Measurements from ENCODE around the gene ZNF584.
"Not testable (repeated sequence)": the region's sequence is repeated elsewhere in the genome, so short reads cannot be mapped to it uniquely, and the experiment has no call there.

ZNF584 gene

DNA sequence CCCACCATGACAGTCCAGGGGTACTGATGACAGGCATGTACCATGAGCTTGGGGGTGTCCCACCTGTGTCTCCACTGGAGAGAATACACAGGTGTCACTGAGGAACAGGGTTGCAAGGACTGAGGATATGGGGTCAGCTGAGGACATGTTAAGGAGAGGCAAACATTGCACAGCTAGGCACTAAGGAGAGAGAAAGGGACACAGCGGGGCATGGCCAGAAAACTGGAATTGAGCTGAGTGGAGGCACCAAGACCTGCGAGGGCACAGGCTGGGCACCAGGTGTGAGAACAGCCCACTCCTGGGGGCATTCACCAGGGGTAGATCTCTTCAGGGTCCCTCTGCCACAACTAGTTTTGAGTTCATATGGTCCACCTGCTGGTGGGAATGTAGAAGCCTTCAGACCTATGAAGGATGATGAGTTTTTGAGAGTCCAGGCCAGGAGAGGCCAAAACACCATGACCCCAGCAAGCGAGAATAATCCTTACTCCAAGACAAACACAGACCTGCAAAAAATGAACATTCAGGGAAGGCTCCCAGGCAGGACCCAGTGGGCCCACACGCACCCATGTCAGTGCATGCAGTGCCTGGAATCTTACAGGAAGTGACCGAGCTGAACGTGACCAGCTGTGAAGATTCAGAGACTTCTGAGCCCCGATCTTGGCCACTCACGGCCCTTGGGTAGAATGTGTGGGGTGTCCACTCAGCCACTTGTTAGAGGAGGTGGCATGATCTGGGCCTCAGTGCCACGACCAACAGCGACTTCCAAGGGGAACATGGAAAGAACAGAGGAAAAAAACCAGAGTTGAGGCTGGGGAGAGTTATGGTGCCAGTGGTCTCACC lies 1.4 kb upstream of the ZNF584 start:
- peak; percentile 57 for DNase-seq

DNA sequence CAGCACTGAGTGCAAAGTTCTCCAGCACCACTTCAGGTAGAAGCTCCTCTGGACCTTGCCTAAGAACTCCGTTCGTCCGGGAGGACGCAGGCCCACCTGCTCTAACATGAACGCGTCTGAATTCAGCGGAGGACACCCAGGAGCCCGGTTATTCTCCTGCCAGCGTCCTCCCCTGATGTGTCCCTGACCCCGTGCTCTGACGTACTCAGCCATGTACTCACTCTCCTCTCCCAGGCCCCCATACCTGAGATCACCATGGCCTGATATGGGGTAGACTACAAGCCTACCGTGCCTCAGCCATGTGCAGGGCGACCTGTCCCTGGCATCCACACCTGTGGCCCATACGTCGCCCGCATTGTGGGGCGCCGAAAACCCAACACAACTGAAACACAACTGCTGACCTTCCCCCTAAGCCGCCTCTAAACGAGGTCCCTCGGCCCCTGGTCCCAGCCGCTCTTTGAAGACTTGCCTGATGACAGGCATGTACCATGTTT lies 744 bp upstream of the ZNF584 start:
- DNase-seq, result peak; percentile 63

DNA sequence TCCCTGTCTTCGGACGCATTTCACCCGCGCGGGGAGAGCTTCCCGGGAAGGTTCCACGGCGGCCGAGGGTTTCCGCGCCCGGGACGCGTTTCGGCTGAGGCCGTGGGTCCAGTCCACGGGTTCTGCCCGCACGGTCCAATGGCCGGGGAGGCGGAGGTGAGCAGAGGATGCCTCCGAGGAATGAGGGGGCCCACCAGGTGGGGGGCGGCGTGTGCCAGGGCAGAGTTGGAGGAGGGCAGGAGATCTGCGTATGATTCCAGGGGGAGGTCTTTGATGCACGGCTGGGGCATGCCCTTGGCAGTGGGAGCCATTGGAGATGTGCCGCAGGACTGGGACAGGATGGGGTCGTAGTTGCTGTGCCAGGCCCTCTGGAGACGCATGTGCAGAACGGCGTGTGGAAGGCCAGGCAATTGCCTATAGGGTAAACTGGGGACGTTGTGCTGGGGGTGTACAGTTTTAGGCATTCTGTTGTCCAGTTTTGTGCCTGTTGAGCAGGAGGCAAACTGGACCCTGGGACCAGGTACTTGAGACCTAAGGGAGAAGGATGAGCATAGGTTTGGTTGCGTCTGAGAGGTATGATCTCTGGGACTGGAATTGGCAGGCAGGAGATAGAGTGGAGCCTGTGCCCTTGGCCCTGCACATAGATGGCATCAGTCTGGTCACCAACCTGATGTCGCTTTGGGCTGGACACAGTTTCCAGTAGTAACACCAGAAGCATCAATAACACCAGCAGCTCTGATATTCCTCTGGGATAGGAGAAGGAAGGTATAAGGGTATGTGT lies 751 bp downstream of the ZNF584 start:
- peak; percentile 75 for DNase-seq

DNA sequence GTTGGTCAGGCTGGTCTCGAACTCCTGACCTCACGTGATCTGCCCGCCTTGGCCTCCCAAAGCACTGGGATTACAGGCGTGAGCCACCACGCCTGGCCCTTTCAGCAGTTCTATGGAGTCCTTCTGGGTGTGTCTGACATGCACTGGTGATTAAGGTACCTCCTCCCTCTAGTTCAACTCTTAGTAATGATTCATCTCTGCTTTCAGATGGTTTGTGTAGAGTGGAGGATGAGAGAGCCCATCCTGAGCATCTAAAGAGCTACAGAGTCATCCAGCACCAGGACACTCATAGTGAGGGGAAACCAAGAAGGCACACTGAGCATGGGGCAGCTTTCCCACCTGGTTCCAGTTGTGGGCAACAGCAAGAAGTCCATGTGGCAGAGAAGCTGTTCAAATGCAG lies 8.2 kb downstream of the ZNF584 start:
- DNase-seq, result no peak

DNA sequence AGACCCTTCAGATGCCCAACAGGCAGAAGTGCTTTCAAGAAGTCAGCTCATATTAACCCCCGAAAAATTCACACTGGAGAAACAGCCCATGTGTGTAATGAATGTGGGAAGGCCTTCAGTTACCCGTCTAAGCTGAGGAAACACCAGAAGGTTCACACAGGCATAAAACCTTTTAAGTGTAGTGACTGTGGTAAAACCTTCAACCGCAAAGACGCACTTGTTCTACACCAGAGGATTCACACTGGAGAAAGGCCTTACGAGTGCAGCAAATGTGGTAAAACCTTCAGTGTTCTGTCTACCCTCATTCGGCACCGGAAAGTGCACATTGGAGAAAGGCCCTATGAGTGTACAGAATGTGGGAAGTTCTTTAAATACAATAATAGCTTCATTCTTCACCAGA lies 8.6 kb downstream of the ZNF584 start:
- DNase-seq, result no peak

DNA sequence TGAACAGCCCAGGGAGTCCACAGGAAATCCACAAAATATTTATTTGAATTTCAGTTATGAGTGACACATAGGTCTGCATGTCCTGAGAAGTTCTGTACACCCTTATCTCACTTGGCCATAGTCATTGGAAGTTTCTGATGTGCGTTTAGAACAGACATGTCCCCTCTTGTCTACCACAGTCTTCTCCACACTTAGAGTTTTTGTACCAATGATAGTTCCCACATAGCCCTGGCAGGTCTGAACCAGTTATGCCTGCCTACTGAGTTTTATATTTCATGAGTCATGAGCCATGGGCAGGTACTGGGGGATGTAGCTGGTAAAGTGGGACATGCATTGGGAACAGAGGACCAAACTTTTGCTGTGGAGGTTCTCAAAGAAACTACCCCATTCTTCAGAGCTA lies 20.2 kb downstream of the ZNF584 start:
- no peak for DNase-seq

DNA sequence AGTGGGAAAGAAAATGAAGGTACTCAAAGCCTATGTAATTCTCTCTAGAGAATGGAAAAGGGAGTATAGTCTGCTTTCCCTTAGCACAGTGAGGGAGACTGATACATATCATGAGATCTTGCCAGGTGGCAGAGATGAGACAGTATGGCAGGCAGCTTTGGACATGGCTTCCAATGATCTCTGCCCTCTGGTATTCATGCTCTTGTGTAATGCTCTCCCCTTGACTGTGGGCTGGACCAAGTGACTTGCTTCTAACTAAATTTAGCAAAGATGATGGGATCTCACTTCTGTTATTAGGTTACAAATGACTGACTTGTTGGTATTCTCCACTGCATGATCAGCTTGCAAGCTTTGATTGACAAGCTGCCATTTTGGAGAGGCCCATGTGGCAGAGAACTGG lies 21.3 kb downstream of the ZNF584 start:
- no peak for DNase-seq

DNA sequence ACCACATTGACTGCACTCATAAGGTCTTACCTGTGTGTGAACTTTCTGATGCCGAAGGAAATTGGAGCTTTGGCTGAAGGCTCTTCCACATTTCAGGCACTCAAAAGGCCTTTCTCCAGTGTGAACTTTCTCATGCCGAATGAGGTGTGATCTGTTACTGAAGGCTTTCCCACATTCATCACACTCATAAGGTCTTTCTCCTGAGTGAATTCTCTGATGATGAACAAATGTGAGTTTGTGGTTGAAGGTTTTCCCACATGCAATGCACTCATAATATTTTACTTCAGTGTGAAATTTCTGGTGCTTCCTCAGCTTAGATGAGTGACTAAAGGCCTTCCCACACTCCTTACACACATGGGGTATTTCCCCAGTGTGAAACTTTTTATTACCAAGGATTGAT lies 25.8 kb downstream of the ZNF584 start:
- no peak for DNase-seq

DNA sequence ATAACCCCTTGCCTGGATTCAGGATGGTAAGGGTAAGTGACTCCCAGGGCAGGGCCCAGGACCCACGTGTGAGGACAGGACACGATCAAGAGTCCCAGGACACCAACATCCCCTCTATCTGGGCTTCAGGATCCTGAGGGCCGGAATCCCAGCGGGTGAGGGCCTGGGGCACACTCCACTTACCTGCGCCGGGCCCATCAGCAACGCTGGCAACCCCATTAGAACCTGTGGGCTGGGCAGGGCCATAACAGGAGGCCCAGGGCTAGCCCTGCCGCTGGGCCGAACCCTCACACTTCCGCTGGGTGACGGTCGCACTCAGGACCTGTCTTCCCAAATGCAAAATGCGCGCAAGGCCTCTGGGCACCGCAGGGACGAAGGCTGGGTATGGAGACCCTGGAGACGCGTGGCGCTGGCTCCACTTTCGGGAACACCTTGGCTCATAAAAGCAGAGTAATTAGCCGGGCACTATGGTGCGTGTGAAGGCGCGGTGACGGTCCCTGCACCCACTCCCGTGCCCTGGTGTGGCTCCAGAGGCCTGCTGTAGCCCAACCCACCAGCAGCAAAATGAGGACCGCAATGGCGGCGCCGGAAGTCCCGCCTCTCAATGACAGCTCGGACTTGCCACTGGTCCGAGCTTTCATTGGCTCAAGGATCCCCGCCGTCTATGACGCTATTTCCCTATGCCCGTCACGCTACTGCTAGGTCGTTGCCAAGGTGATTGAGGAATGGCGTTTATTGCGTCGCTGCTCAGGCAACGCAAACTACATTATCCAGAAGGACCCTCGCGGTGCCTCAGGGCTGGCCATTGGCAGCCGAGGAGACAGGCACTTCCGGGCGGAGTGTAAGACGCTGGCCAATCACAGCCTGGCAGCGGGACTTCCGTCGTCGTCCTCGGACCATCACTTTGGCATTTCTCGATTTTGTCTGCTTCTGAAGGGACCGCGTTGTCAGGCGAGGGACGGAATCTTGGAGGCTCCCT lies 31.4 kb downstream of the ZNF584 start, which contains the start of gene ZNF132:
TSS of gene ZNF132 (minus strand) at position 578 of the 979 bp plus-strand sequence. CDS start at position 246, 332 bp downstream.
- DNase-seq, result peak; percentile 100

DNA sequence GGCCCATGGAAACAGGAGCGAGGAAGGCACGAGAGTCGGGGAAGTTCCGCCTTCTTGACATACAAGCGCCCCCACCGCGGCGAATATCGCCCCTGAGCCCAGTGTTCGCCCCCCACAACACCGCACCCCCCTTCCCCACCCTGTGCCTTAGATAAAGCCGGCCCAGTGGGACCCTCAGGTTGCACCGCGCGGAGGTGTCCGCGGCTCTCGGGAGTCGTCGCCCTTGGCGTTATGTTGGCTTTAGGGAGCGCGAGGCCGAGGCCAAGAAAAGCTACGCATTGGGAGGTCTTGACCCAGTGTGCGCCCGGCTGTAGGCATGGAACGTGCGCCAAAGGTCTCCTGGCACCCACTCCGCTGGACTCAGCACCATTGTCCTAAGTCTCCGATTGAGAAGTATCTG lies 32.1 kb downstream of the ZNF584 start:
- DNase-seq, result no peak

DNA sequence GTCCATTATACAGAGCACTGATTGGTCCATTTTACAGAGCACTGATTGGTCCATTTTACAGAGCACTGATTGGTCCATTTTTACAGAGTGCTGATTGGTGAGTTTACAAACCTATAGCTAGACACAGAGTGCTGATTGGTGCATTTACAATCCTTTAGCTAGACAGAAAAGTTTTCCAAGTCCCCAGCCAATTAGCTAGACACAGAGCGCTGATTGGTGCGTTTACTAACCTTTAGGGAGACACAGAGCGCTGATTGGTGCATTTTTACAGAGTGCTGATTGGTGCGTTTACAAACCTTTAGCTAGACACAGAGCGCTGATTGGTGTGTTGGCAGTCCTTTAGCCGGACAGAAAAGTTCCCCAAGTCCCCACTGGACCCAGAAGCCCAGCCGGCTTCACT lies 34.5 kb downstream of the ZNF584 start:
- DNase-seq, result not testable (repeated sequence)

DNA sequence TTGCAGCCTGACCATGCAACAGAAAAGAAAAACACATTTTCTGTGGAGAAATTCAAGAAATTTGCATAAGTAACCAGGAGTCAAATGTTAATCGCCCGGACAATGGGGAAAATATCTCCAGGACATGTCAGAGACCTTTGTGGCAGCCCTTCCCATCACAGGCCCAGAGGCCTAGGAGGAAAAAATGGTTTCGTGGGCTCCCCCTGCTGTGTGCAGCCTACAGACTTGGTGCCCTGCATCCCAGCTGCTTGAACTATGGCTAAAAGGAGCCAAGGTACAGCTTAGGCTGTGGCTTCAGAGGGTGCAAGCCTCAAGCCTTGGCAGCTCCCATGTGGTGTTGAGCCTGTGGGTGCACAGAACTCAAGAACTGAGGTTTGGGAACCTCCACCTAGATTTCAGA lies 40.4 kb downstream of the ZNF584 start:
- not testable (repeated sequence) for DNase-seq

DNA sequence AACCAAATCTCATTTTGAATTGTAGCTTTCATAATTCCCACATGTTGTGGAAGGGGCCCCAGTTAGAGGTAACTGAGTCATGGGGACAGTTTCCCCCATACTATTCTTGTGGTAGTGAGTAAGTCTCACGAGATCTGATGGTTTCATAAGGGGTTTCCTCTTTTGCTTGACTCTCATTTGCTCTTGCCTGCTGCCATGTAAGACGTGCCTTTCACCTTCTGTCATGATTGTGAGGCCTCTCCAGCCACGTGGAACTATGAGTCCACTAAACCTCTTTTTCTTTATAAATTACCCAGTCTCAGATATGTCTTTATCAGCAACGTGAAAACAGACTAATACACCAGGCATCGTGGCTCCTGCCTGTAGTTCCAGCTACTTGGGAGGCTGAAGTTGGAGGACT lies 41.5 kb downstream of the ZNF584 start:
- not testable (repeated sequence) for DNase-seq

DNA sequence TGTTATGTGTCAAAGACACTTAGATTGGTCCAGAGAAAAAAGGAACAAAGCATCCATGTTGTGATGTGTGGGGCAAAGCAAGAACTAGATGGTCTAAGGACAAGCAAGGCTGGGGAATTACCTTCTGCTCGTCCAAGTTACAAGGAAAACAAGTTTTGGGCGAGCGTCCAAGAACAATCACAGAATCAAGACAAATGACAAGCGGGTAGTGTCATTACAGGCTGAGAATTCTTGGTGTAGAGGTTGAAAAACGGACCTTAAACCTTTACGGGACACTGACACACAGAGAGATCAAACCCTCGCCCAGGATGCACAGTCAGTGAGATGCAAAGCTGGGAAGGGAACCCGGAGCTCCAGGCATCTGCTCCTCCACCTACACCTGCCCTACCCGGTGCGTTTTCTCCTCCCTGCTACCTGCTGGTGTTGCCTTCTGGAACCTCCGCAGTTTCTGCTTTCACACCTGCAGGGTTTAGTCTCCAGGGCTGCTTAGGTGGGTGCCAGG lies 42.5 kb downstream of the ZNF584 start:
- DNase-seq, result no peak

DNA sequence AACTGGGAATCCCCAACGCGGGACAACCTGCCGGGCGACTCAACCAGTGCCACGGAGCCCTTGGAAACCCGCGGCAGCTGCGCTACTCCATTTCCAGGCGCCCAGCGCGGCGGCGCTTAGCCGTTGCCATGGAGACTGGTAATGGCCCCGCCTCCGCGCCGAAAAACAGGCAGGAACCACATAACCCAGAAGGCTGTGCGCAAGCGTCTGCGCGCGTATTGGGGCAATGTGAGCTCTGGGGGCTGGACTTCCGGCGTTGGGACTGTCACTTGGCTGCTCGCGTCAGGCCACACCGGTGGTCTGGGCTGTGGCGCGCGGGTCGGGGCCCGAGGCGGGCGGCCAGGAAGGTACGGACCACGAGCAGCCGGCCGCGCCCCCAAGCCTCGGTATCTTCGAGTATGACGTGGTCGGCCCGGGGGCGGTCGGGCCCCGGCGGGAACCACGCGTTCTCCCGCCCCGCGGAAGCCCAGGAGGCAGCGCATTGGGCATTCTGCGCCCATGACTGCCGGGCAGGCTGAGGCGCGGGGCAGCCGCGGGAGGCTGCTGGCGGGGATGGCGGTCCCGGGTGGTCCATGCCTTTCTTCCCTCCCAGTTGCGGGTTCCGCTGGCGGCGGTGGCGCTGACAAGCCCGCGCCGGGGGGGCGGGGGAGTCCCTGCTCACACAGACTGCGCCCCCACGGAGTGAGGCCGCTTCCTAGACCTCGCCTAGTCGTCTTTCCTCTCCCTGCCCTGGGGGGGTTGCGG lies 43.1 kb downstream of the ZNF584 start, which contains the start of gene ZNF324B:
TSS of gene ZNF324B (plus strand) at position 265 of the 744 bp plus-strand sequence. CDS start 2,080 bp downstream, outside the sequence.
- DNase-seq, result peak; percentile 99

DNA sequence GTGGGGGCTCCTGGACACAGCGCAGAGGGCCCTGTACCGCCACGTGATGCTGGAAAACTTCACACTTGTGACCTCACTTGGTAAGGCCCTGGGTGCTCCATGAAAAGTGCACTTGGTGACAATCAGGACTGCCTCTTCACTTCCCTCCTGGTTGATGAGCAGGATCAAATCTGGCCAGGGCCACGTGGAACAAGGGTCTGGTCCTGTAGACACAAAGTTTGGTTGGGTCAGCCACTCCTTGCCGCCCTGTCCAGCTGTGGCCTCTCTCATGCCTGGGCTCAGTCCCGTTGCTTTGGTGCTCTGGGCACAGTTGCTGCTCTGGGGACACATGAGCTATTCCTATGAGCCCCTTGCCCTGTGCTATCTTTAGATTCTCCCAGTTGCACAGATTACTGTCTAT lies 45.3 kb downstream of the ZNF584 start:
- DNase-seq, result no peak

DNA sequence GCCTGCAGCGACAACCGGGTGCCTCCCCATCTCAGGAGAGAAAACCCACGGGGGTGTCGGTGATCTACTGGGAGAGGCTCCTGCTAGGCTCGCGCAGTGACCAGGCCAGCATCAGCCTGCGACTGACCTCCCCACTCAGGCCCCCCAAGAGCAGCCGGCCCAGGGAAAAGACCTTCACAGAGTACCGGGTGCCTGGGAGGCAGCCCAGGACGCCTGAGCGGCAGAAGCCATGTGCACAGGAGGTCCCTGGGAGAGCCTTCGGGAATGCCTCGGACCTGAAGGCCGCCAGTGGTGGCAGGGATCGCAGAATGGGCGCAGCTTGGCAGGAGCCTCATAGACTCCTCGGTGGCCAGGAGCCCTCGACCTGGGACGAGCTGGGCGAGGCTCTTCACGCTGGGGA lies 46.9 kb downstream of the ZNF584 start:
- no peak for DNase-seq

DNA sequence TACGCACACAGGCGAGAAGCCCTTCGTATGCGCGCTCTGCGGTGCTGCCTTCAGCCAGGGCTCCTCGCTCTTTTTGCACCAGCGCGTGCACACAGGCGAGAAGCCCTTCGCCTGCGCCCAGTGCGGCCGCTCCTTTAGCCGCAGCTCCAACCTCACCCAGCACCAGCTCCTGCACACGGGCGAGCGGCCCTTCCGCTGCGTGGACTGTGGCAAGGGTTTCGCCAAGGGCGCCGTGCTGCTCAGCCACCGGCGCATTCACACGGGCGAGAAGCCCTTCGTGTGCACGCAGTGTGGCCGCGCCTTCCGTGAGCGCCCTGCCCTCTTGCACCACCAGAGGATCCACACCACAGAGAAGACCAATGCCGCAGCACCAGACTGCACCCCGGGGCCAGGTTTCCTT lies 47.7 kb downstream of the ZNF584 start:
- DNase-seq, result no peak

DNA sequence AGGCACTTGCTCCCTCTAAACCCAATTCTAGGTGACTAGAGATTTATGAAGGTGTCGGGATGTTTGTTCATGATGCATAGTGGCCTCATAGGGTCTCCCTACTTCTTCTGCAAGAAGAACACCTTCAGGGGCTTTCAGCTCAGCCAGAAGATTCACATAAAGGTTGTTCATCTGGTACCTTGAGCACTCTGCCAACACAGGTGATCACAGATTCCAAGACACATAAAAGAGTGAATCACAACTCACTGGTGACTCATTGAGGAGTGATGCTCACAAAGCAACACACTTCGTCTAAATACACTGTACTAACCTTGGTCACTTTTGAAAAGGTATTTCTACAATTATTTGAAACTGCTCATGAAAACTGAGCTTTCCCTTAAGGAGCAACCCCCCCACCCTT lies 51.6 kb downstream of the ZNF584 start:
- DNase-seq, result no peak

DNA sequence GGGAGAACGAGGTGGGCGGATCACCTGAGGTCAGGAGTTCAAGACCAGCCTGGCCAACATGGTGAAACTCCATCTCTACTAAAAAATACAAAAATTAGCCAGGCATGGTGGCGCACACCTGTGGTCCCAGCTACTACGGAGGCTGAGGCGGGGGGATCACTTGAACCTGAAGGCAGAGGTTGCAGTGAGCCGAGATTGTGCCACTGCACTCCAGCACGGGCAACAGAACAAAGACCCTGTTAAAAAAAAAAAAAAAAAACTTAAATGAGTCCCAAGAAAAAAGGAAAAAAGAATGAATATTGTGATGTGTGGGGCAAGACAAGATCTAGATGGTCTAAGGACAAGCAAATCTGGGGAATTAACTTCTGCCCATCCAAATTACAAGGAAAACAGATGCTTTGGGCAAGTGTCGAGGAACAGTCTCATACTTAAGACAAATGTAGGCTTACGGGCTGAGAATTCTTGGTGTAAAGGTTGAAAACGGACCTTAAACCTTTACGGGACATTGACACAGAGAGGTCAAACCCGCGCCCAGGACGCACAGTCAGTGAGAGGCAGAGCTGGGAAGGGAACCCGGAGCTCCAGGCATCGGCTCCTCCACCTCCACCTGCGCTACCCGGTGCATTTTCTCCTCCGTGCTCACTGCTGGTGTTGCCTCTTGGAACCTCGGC lies 57.8 kb downstream of the ZNF584 start:
- peak; percentile 19 for DNase-seq

All from hematopoietic multipotent progenitor cell treated with erythropoietin and hydrocortisone succinate and interleukin-3 and kit ligand, for 6 days (in vitro differentiated cells).